ENCODE data around the gene ZNF620.

GRCh38 chr3:40499952-40500351 is 5.9 kb upstream of the ZNF620 start:
- TF ChIP-seq, protein P1, sequence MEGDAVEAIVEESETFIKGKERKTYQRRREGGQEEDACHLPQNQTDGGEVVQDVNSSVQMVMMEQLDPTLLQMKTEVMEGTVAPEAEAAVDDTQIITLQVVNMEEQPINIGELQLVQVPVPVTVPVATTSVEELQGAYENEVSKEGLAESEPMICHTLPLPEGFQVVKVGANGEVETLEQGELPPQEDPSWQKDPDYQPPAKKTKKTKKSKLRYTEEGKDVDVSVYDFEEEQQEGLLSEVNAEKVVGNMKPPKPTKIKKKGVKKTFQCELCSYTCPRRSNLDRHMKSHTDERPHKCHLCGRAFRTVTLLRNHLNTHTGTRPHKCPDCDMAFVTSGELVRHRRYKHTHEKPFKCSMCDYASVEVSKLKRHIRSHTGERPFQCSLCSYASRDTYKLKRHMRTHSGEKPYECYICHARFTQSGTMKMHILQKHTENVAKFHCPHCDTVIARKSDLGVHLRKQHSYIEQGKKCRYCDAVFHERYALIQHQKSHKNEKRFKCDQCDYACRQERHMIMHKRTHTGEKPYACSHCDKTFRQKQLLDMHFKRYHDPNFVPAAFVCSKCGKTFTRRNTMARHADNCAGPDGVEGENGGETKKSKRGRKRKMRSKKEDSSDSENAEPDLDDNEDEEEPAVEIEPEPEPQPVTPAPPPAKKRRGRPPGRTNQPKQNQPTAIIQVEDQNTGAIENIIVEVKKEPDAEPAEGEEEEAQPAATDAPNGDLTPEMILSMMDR (IDR thresholded peaks at IDR 0.05) = no peak
- no peak for TF ChIP-seq POLR2A (IDR thresholded peaks at IDR 0.05)

All from body of pancreas (tissue), 4 donors.